IPS DF 6.9 (cell line): ENCODE data around the gene VMP1.
"Not testable (repeated sequence)": the region's sequence is repeated elsewhere in the genome, so short reads cannot be mapped to it uniquely, and the experiment has no call there.

Experiments used
- DNase-seq: peaks from one replicate; pipeline ENCODE4 v3.0.0-alpha.2; 2013; ENCODE audit warnings: low read depth, low spot score
- H3K27ac ChIP-seq: one replicate; pipeline ENCODE4 v1.5.1; 2013; ENCODE audit warnings: low read length, control low read depth
- H3K27me3 ChIP-seq: 2 replicates; pipeline ENCODE4 v1.6.1; 2013; ENCODE audit warnings: mild to moderate bottlenecking, low read length; ENCODE audit not compliant: control insufficient read depth, insufficient read depth
- H3K36me3 ChIP-seq: 2 replicates; pipeline ENCODE4 v1.6.1; 2013; ENCODE audit warnings: low read length; ENCODE audit not compliant: control insufficient read depth, insufficient read depth
- H3K4me1 ChIP-seq: 2 replicates; pipeline ENCODE4 v1.6.1; 2013; ENCODE audit warnings: low read length; ENCODE audit not compliant: control insufficient read depth, insufficient read depth
- H3K4me3 ChIP-seq: 2 replicates; pipeline ENCODE4 v1.5.1; 2013; ENCODE audit warnings: mild to moderate bottlenecking, low read length
- H3K9me3 ChIP-seq: 2 replicates; pipeline ENCODE4 v1.6.1; 2013; ENCODE audit warnings: low read length, inconsistent platforms; ENCODE audit not compliant: control insufficient read depth, insufficient read depth
- WGBS: extraction: QIAGEN DNeasy Blood & Tissue Kit; methylation state at CpG from one replicate; pipeline ENCODE4 v1.1.7; 2013; ENCODE audit warnings: mixed read lengths, missing lambda C conversion rate; ENCODE audit not compliant: insufficient read length, insufficient coverage; 5-methylcytosine and 5-hydroxymethylcytosine counted together

Gene VMP1

DNA sequence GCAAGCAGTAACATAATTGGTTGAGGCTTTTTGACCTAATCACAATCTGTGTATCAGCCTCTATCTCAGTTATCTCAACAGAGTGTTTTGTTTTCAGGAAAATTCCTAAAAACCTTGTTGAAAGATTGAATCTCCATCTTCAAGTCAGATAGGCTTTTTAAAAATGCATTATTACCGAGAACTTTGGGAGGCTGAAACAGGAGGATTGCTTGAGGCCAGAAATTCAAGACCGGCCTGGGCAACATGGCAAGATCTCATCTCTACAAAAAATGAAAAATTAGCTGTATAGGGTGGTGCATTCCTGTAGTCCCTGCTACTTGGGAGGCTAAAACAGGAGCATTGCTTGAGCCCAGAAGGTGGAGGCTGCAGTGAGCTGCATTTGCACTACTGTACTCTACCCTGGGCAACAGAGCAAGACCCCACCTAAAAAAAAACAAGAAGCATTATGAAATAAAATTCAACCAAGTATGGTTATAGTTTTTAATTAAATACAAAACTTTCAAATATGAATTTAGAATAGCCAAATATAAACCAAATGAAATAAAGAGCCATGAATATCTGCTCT lies 68.4 kb downstream of the VMP1 start:
- H3K36me3 ChIP-seq: no peaks in the 10 kb centered on the region
- DNase-seq: no peak
- H3K4me1 ChIP-seq: no peaks in the 10 kb centered on the region
- H3K4me3 ChIP-seq: no peak overlapping the region
- H3K27ac ChIP-seq: no peak overlapping the region
- no peaks in the 10 kb centered on the region for H3K9me3 ChIP-seq
- WGBS: no CpG with 5 or more reads among the region's 2 CpGs
- H3K27me3 ChIP-seq: no peaks in the 10 kb centered on the region

DNA sequence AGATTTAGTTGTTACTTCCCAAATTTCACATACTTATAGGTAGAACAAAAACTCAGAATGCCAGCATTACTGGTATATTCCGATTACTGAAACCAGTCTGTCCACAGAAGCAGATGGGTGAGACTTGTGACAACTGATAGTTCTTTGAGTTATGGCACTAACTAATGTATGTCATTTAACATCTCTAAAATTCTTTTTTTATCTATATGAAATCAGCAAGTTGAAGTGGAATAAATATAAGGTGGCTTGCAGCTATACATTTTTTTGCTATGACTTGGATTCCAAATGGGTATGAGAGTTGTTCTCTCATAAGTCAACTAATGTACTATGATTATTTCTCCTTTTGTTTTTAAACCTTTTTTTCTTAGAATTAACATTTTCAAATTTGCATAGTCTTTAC lies 69.1 kb downstream of the VMP1 start:
- WGBS: no CpG with 5 or more reads among the region's 1 CpG
- no peaks in the 10 kb centered on the region for H3K36me3 ChIP-seq
- no peaks in the 10 kb centered on the region for H3K9me3 ChIP-seq
- no peak for DNase-seq
- H3K4me1 ChIP-seq: no peaks in the 10 kb centered on the region
- H3K27ac ChIP-seq: no peak overlapping the region
- no peaks in the 10 kb centered on the region for H3K27me3 ChIP-seq
- H3K4me3 ChIP-seq: no peak overlapping the region

DNA sequence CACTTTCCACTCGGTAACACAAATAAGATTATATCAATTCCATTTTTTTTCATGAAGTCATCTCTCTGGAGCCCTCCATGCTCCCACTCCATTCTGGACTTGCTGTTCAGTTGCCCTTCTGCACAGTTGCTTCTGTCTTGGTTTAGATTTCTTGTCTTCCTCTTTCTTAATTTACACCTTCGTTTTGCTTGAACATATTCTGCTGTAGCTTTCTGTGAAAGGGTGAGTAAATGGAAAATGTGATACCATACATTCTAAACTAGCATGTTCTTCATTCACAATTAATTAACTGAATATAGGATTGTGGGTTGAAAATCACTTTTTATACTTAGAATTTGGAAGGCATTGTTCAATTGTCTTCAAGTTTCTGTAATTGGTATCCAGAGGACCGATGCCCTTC lies 69.6 kb downstream of the VMP1 start:
- Histone ChIP-seq H3K4me1 (no peaks in the 10 kb centered on the region), H3K4me3 (no peak overlapping the region), H3K27ac (no peak overlapping the region), H3K27me3 (no peaks in the 10 kb centered on the region), H3K9me3 (no peaks in the 10 kb centered on the region), H3K36me3 (no peaks in the 10 kb centered on the region)
- WGBS: no CpG with 5 or more reads among the region's 3 CpGs
- no peak for DNase-seq

DNA sequence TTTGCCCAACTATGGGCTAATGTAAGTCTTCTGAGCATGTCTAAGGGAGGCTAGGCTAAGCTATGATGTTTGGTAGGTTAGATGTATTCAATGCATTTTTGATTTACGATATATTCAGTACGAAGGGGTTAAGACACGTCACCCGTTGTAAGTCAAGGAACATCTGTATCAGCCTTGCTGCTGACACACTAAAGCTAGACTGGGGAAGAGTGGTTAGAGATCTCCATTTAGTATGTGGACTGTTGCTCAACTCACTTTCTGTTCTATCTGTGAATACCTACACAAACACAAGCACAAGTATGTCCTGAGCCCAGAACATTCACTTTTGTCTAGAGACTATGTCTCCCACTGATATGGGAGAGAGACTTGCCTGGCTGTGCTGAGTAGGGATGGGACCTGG lies 71.5 kb downstream of the VMP1 start:
- Histone ChIP-seq H3K27ac (no peak overlapping the region), H3K4me3 (no peak overlapping the region), H3K36me3 (no peaks in the 10 kb centered on the region), H3K9me3 (no peaks in the 10 kb centered on the region), H3K4me1 (peaks cover 2% of the 10 kb centered on the region; the same call in 1 of the 2 replicates), H3K27me3 (no peaks in the 10 kb centered on the region)
- DNase-seq: no peak
- no CpG with 5 or more reads among the region's 4 CpGs for WGBS

DNA sequence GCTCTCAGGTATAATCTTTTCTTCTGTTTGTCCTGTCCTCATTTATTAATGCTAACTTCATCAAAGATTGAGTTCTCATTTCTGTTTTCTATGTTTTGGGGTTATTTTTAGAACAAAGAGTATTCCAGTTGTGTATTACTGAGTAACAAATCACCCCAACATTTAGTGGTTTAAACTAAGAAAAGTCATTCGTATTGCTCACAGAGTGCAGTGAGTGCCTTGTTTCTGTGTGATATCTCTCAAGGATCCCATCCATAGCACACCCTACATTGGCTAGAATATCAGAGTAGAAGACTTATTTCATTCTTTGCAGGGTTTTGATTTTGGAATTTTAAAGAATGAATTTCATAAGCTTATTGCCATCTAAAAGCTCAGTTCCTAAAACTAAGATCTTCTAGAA lies 72.1 kb downstream of the VMP1 start:
- Histone ChIP-seq H3K27me3 (no peaks in the 10 kb centered on the region), H3K4me3 (no peak overlapping the region), H3K4me1 (peaks cover 2% of the 10 kb centered on the region; the same call in 1 of the 2 replicates), H3K9me3 (no peaks in the 10 kb centered on the region), H3K27ac (no peak overlapping the region), H3K36me3 (no peaks in the 10 kb centered on the region)
- no CpG with 5 or more reads among the region's 1 CpG for WGBS
- no peak for DNase-seq

DNA sequence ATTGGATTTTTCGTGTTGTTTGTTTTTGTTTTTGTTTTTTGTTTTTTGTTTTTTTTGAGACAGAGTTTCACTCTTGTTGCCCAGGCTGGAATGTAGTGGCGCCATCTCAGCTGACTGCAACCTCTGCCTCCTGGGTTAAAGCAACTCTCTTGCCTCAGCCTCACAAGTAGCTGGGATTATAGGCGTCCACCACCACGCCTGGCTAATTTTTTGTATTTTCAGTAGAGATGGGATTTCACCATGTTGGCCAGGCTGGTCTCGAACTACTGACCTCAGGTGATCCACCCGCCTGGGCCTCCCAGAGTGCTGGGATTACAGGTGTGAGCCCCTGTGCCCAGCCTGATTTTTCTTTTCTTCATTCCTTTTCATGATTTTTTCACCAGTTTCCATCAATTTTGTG lies 73.1 kb downstream of the VMP1 start:
- not testable (repeated sequence) for H3K4me1 ChIP-seq, H3K36me3 ChIP-seq, H3K27me3 ChIP-seq, H3K9me3 ChIP-seq, H3K27ac ChIP-seq, H3K4me3 ChIP-seq, DNase-seq
- WGBS: no CpG with 5 or more reads among the region's 6 CpGs

DNA sequence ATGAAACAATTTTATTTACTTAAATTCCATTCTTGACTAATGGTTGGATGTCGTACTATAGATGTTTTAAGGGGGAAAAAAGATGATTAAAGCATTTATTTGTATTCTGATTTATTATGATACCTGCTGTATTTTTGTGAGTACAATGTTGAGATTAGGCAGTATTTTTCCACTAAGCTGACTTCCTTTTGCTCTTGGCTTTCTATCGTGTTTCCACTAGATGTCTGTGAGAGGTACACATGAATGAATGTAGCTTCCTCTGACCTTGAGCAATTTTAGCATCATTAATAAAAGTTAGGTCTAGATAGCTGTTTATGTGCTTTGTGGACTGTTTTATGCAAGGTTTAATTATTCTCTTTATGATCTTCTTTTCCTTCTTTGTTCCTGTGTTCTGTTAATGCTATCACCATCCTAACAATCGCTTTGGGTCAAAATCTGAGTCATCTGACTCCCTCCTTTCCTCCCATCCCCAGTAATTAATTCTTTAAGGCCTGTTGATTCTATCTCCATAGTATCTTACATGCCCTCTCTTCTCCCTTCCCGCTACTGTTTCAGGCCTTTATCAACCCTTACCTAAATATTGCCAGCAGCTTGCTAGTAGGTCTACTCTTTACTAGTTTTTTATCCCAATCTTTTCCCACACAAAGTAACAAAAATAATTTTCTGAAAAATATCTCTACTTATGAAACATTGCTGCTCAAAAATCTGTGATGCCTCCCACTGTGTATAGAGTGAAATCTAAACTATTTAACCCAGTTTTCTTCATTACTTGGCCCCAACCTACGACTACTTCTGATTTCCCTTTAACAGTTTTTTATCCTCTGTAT lies 76.0 kb downstream of the VMP1 start:
- no peaks in the 10 kb centered on the region for H3K27me3 ChIP-seq
- no peak for DNase-seq
- no peak overlapping the region for H3K4me3 ChIP-seq
- WGBS: no CpG with 5 or more reads among the region's 5 CpGs
- peaks cover 2% of the 10 kb centered on the region; the same call in 1 of the 2 replicates for H3K4me1 ChIP-seq
- no peaks in the 10 kb centered on the region for H3K36me3 ChIP-seq
- H3K27ac ChIP-seq: no peak overlapping the region
- H3K9me3 ChIP-seq: no peaks in the 10 kb centered on the region

DNA sequence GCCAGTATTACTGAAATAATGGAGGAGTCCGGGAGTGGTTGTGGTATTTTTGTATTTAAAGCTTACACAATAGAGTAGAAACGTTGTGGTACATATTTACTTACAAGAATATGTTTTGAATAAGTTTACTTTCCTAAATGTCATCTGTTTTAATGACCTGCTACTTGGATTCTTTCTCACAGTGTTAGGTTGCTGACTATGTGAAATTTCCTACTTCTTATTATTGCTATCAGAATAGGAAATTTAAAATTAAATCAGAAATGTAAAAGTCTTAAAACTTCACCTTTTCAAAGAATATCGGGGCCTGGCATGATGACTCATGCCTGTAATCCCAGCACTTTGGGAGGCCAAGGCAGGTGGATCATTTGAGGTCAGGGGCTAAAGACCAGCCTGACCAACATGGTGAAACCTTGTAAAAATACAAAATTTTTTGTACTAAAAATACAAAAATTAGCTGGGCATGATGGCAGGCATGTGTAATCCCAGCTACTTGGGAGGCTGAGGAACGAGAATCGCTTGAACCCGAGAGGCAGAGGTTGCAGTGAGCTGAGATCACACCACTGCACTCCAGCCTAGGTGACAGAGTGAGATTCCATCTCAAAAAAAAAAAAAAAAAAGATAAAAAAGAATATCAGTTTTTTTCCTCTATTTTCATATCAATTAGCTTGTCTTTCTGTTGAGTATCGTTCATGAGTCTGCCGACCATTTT lies 77.8 kb downstream of the VMP1 start:
- H3K4me1 ChIP-seq: peaks cover 2% of the 10 kb centered on the region; the same call in 1 of the 2 replicates
- no peak for DNase-seq
- H3K4me3 ChIP-seq: no peak overlapping the region
- H3K27me3 ChIP-seq: no peaks in the 10 kb centered on the region
- no peak overlapping the region for H3K27ac ChIP-seq
- H3K36me3 ChIP-seq: no peaks in the 10 kb centered on the region
- no peaks in the 10 kb centered on the region for H3K9me3 ChIP-seq
- WGBS: no CpG with 5 or more reads among the region's 8 CpGs

DNA sequence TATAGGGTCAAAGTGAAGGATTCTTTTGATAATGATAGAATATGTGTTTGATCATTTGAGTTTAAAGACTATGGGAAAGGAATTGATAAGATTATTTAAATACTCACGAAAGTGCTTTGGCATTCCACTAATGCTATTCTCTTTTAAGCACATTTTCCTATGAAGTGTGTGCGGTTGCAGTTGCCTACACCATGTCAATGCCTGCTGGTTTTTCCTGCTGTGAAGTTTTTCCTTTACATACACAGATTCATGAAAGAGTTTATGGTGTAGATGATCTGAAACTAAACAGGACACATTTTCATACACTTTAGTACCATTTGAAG lies 78.7 kb downstream of the VMP1 start:
- Histone ChIP-seq H3K4me3 (no peak overlapping the region), H3K36me3 (no peaks in the 10 kb centered on the region), H3K9me3 (no peaks in the 10 kb centered on the region), H3K27ac (no peak overlapping the region), H3K4me1 (peaks cover 2% of the 10 kb centered on the region; the same call in 1 of the 2 replicates), H3K27me3 (no peaks in the 10 kb centered on the region)
- no CpG with 5 or more reads among the region's 2 CpGs for WGBS
- DNase-seq: no peak

DNA sequence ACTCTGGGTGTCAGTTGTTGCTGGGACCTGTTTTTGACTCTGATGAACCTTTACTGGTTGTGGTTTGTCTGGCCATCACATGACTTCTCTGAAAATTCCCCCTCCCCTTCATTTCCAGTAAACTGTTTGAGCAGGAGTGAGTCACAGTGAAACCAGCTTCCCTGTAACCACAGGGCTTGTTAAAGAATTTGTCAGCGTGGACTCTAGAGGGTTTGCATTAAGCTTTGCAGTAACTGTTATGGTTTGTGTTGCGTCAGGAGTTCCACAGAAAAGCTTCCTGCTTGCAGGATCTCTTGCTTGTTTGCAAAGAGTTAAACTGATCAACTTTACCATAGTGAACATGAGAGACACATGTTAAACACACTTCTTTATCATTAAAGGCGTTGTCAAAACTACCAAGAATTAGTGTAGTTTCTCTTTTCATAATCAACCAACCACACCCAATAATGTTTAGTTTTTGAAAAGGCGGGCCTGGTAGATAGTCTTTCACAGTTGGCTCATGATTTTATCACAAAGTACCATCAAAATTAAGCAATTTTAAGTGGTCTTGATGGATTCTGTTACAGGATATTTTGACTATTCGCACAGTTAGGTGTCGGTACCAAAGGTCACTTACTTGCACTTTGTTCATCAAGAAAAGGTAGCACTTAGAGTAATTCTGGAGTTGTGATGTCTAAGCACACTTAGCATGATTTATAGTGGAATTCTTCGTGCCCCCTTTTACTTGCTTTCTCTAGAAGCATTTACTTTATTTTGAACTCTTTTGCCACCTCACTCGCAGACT lies 79.3 kb downstream of the VMP1 start:
- H3K4me1 ChIP-seq: peaks cover 2% of the 10 kb centered on the region; the same call in 1 of the 2 replicates
- no peak overlapping the region for H3K4me3 ChIP-seq
- DNase-seq: no peak
- no peaks in the 10 kb centered on the region for H3K9me3 ChIP-seq
- no peak overlapping the region for H3K27ac ChIP-seq
- 100% methylated on average over 1 of the region's 8 CpGs for WGBS
- no peaks in the 10 kb centered on the region for H3K36me3 ChIP-seq
- H3K27me3 ChIP-seq: no peaks in the 10 kb centered on the region
